Activated CD4-positive, alpha-beta memory T cell treated with anti-CD3 and anti-CD28 coated beads, Interleukin-2, amount 10 ng/mL, durations not matched to agents 7 days and 5 days (primary cell): Measurements from ENCODE around the gene DOCK3. TPM values are rescaled to one million over a fixed set of nuclear protein-coding genes. Genes with fewer than 3 reads are reported as not detected.

Experiments
- CTCF ChIA-PET: fragments of 350-600 bp; sonication (Branson Sonifier 250); formaldehyde crosslinking; loops from one replicate; lab custom pipeline; 2021; ENCODE audit warnings: antibody characterized with exemption, inconsistent platforms; lab: Charles Lee
- POLR2A ChIA-PET: fragments of 350-600 bp; sonication (Branson Sonifier 250); formaldehyde crosslinking; loops from one replicate; lab custom pipeline; 2021; ENCODE audit warnings: antibody characterized with exemption; lab: Charles Lee
- DNase-seq: peaks from one replicate; pipeline ENCODE4 v3.0.0-alpha.2; 2020
- H3K27ac Mint-ChIP-seq: one replicate; pipeline ENCODE4 v1.8.0; 2021; ENCODE audit warnings: mild to moderate bottlenecking, mixed read lengths
- H3K27me3 Mint-ChIP-seq: one replicate; pipeline ENCODE4 v1.8.0; 2021; ENCODE audit warnings: mixed read lengths
- H3K36me3 Mint-ChIP-seq: one replicate; pipeline ENCODE4 v1.8.0; 2021; ENCODE audit warnings: low read depth, mixed read lengths
- H3K4me1 Mint-ChIP-seq: one replicate; pipeline ENCODE4 v1.8.0; 2021; ENCODE audit warnings: mixed read lengths
- H3K4me3 Mint-ChIP-seq: one replicate; pipeline ENCODE4 v1.8.0; 2021; ENCODE audit warnings: mild to moderate bottlenecking, mixed read lengths
- H3K9me3 Mint-ChIP-seq: one replicate; pipeline ENCODE4 v1.8.0; 2021; ENCODE audit warnings: mixed read lengths
- total RNA-seq, 2 experiments: library from RNA; stranded (reverse); gene quantifications; one replicate each; pipeline ENCODE4 v1.2.3, GENCODE V29; 2021

DOCK3 gene
- total RNA-seq, 2 experiments from 2014 or later: 1.6 to 1.7 TPM

DNA sequence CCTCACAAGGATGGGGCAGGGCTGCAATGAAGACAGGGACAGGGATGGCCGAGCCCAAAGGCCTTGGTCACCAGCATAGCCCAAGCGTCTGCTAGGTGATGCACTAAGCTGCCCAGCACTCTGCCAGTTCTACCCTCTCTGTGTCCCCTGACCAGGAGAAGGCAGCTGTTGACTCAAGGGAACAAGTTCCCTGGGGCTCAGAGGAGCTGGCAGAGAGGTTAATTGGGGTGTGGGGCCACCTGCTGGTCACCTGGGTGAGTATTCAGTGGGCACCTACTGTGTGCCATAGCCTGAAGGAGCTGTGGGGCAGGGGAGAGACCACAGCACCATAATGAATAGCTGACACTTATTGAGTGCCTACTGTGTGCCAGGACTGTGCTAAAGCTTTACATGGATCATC lies 22.0 kb upstream of the DOCK3 start:
- peak overlapping the region; percentile 16 for H3K27ac Mint-ChIP-seq
- ChIA-PET POLR2A (interaction anchor here (0.7 to 4.7 kb wide), 10 partner anchors 13 to 83 kb away, joined by 3 to 24 read pairs (median 8); partner anchors contain the start of genes HEMK1 and MAPKAPK3), CTCF (interaction anchor here (0.7 to 3.4 kb wide), 23 partner anchors 8 to 107 kb away, joined by 3 to 57 read pairs (median 5); partner anchors contain the start of genes C3orf18, CISH, HEMK1 and MAPKAPK3)
- peaks cover 10% of the 10 kb centered on the region for H3K36me3 Mint-ChIP-seq
- H3K4me3 Mint-ChIP-seq: no peak overlapping the region
- H3K27me3 Mint-ChIP-seq: no peaks in the 10 kb centered on the region
- peak; percentile 68 for DNase-seq
- no peaks in the 10 kb centered on the region for H3K9me3 Mint-ChIP-seq
- peaks cover 23% of the 10 kb centered on the region for H3K4me1 Mint-ChIP-seq

DNA sequence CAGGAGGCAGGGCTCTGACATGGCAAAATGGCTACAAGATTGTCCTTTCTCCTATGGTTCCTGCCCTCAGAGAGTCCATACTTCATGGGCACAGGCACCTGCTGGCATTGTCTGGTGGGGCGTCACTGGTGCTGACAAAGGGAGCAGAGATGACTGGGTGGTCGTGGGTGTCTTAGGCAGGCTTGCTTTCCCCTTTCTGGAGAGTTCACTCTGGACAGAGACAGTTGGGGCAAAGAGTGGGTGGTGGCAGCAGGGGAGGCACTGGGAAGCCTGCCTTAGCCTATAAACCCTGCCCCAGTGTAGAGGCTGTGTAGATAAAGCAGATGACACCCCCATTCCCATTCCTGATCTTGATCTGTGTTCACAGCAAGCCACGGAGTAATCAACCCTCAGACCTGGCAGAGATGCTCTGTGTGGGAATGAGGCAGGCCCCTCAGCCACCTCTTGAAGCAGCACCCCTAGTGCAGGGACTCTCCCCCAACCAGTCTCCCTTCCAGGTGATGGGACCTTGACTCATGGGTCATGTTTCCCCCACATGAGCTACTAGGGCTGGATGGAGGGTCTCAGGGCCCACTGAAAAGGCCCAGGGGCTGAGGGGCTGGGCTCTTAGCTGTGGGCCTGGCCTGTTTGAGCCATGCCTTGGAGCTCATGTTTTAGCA lies 20.7 kb upstream of the DOCK3 start:
- Mint-ChIP-seq H3K4me3 (no peak overlapping the region), H3K27me3 (no peaks in the 10 kb centered on the region), H3K9me3 (no peaks in the 10 kb centered on the region), H3K4me1 (peaks cover 23% of the 10 kb centered on the region), H3K36me3 (peaks cover 2% of the 10 kb centered on the region), H3K27ac (no peak overlapping the region)
- DNase-seq: no peak
- ChIA-PET POLR2A (interaction anchor here (1.0 to 4.7 kb wide), 7 partner anchors 13 to 313 kb away, joined by 3 to 24 read pairs (median 4); partner anchors contain the start of genes HEMK1, MAPKAPK3 and RASSF1), CTCF (interaction anchor here (0.5 to 3.4 kb wide), 7 partner anchors 14 to 88 kb away, joined by 3 to 57 read pairs (median 6); partner anchors contain the start of genes HEMK1 and MAPKAPK3)

- peak overlapping the region; percentile 27 for H3K27ac Mint-ChIP-seq
- H3K4me1 Mint-ChIP-seq: peaks cover 23% of the 10 kb centered on the region
- no peaks in the 10 kb centered on the region for H3K27me3 Mint-ChIP-seq
- ChIA-PET CTCF (interaction anchor here (0.5 to 1.5 kb wide), 3 partner anchors 20 to 39 kb away, joined by 3 to 10 read pairs (median 4); partner anchors contain the start of gene MAPKAPK3), POLR2A (interaction anchor here (0.7 to 4.7 kb wide), 7 partner anchors 12 to 314 kb away, joined by 3 to 14 read pairs (median 4); partner anchors contain the start of genes HEMK1 and RASSF1)
- H3K9me3 Mint-ChIP-seq: no peaks in the 10 kb centered on the region
- DNase-seq: no peak
- H3K4me3 Mint-ChIP-seq: no peak overlapping the region
- peaks cover 2% of the 10 kb centered on the region for H3K36me3 Mint-ChIP-seq
Observed at GRCh38 chr3:50655009-50655830, 19.5 kb upstream of the DOCK3 start.

- Mint-ChIP-seq H3K27me3 (no peaks in the 10 kb centered on the region), H3K4me1 (peaks cover 23% of the 10 kb centered on the region), H3K4me3 (no peak overlapping the region), H3K9me3 (no peaks in the 10 kb centered on the region), H3K36me3 (peaks cover 2% of the 10 kb centered on the region), H3K27ac (no peak overlapping the region)
- POLR2A ChIA-PET: interaction anchor here (0.9 to 2.2 kb wide), 4 partner anchors 7 to 83 kb away, joined by 3 to 11 read pairs (median 4); partner anchors contain the start of gene MAPKAPK3
- DNase-seq: no peak
- CTCF ChIA-PET: interaction anchor here (1.0 to 1.5 kb wide), 3 partner anchors 19 to 41 kb away, joined by 3 to 5 read pairs (median 4); no protein-coding TSS in a partner anchor
Observed at GRCh38 chr3:50656417-50657195, 18.1 kb upstream of the DOCK3 start.

- DNase-seq: no peak
- POLR2A ChIA-PET: interaction anchor here (0.9 to 2.2 kb wide), 5 partner anchors 8 to 83 kb away, joined by 3 to 11 read pairs (median 4); partner anchors contain the start of gene MAPKAPK3
- no peak overlapping the region for H3K4me3 Mint-ChIP-seq
- H3K27ac Mint-ChIP-seq: no peak overlapping the region
- peaks cover 2% of the 10 kb centered on the region for H3K36me3 Mint-ChIP-seq
- H3K27me3 Mint-ChIP-seq: no peaks in the 10 kb centered on the region
- CTCF ChIA-PET: interaction anchor here (1.0 to 1.5 kb wide), 2 partner anchors 19 to 29 kb away, joined by 3 to 5 read pairs; no protein-coding TSS in a partner anchor
- H3K9me3 Mint-ChIP-seq: no peaks in the 10 kb centered on the region
- H3K4me1 Mint-ChIP-seq: peaks cover 21% of the 10 kb centered on the region
Observed at GRCh38 chr3:50657407-50657806, 17.3 kb upstream of the DOCK3 start.

GRCh38 chr3:50657816-50658215 lies 16.9 kb upstream of the DOCK3 start:
- H3K4me1 Mint-ChIP-seq: peaks cover 21% of the 10 kb centered on the region
- H3K36me3 Mint-ChIP-seq: peaks cover 2% of the 10 kb centered on the region
- POLR2A ChIA-PET: interaction anchor here (0.9 to 2.2 kb wide), 6 partner anchors 8 to 84 kb away, joined by 3 to 11 read pairs (median 4); partner anchors contain the start of gene MAPKAPK3
- no peak for DNase-seq
- H3K27ac Mint-ChIP-seq: no peak overlapping the region
- no peak overlapping the region for H3K4me3 Mint-ChIP-seq
- H3K27me3 Mint-ChIP-seq: no peaks in the 10 kb centered on the region
- CTCF ChIA-PET: interaction anchor here (0.9 to 1.5 kb wide), 3 partner anchors 18 to 44 kb away, joined by 3 to 5 read pairs (median 3); no protein-coding TSS in a partner anchor
- no peaks in the 10 kb centered on the region for H3K9me3 Mint-ChIP-seq

- CTCF ChIA-PET: interaction anchor here (0.9 kb wide), 1 partner anchor 45 kb away, joined by 3 read pairs; no protein-coding TSS in a partner anchor
Observed at GRCh38 chr3:50658416-50658815, 16.3 kb upstream of the DOCK3 start.

GRCh38 chr3:50658831-50659230 lies 15.9 kb upstream of the DOCK3 start:
- Mint-ChIP-seq H3K4me3 (no peak overlapping the region), H3K4me1 (peaks cover 14% of the 10 kb centered on the region), H3K9me3 (no peaks in the 10 kb centered on the region), H3K27me3 (no peaks in the 10 kb centered on the region), H3K27ac (no peak overlapping the region), H3K36me3 (no peaks in the 10 kb centered on the region)
- no peak for DNase-seq
- ChIA-PET CTCF (interaction anchor here (0.7 to 0.9 kb wide), 2 partner anchors 45 to 1393 kb away, joined by 3 to 5 read pairs; no protein-coding TSS in a partner anchor), POLR2A (interaction anchor here (0.9 kb wide), 1 partner anchor 46 kb away, joined by 3 read pairs; no protein-coding TSS in a partner anchor)

More at GRCh38 chr3:50658416-50658815, 16.3 kb upstream of the DOCK3 start:
- Mint-ChIP-seq H3K27me3 (no peaks in the 10 kb centered on the region), H3K4me3 (no peak overlapping the region), H3K4me1 (peaks cover 18% of the 10 kb centered on the region), H3K27ac (no peak overlapping the region), H3K9me3 (no peaks in the 10 kb centered on the region), H3K36me3 (no peaks in the 10 kb centered on the region)
- POLR2A ChIA-PET: interaction anchor here (0.9 to 2.2 kb wide), 4 partner anchors 9 to 45 kb away, joined by 3 to 11 read pairs (median 4); partner anchors contain the start of gene MAPKAPK3
- DNase-seq: no peak

DNA sequence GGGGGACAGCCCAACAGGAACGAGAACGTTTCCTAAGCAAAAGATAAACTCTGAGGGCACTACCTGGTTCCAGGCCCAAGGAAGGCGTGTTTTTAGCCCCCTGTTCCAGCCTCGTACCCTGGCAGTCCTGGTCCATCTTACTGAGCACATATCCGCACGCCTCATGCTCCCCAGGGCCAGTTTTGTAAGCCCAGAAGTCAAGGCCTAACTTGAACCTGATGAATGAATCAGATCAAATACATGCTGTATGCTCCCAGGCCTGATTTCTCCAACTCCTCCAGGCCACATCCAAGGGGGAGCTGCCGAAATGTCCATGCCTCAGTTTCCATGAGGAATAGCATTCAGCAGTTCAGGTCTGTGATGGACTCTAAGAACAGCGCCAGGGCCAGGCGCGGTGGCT lies 14.3 kb upstream of the DOCK3 start:
- Mint-ChIP-seq H3K27ac (no peak overlapping the region), H3K27me3 (no peaks in the 10 kb centered on the region), H3K4me3 (no peak overlapping the region), H3K4me1 (peaks cover 7% of the 10 kb centered on the region), H3K9me3 (no peaks in the 10 kb centered on the region), H3K36me3 (no peaks in the 10 kb centered on the region)
- ChIA-PET CTCF (interaction anchor here (2.0 kb wide), 1 partner anchor 45 kb away, joined by 6 read pairs; no protein-coding TSS in a partner anchor), POLR2A (interaction anchor here (0.9 kb wide), 1 partner anchor 9 kb away, joined by 3 read pairs; no protein-coding TSS in a partner anchor)
- DNase-seq: no peak

DNA sequence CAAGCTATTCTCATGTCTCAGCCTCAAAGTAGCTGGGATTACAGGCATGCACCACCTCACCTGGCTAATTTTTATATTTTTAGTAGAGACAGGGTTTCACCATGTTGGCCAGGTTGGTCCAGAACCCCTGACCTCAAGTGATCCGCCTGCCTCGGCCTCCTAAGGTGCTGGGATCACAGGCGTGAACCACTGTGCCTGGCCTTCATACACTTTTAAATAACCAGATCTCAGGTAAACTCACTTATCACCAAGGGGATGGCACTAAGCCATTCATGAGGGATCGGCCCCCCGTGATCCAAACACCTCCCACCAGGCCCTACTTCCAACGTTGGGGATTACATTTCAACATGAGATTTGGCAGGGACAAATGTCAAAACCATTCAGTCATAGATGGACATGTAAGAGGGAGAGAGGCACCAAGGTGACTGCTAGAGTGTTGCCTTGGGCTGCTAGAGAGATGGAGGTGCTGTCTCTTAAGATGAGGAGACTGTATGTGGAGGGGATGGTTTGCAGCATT lies 13.3 kb upstream of the DOCK3 start:
- no peak overlapping the region for H3K27ac Mint-ChIP-seq
- peaks cover 9% of the 10 kb centered on the region for H3K4me1 Mint-ChIP-seq
- DNase-seq: peak; percentile 12
- ChIA-PET CTCF (interaction anchor here (2.0 kb wide), 1 partner anchor 46 kb away, joined by 6 read pairs; no protein-coding TSS in a partner anchor), POLR2A (interaction anchor here (0.7 to 2.2 kb wide), 3 partner anchors 10 to 89 kb away, joined by 3 to 4 read pairs (median 3); no protein-coding TSS in a partner anchor)
- H3K9me3 Mint-ChIP-seq: no peaks in the 10 kb centered on the region
- H3K27me3 Mint-ChIP-seq: no peaks in the 10 kb centered on the region
- H3K4me3 Mint-ChIP-seq: no peak overlapping the region
- no peaks in the 10 kb centered on the region for H3K36me3 Mint-ChIP-seq

- Mint-ChIP-seq H3K4me1 (peaks cover 9% of the 10 kb centered on the region), H3K9me3 (no peaks in the 10 kb centered on the region), H3K36me3 (no peaks in the 10 kb centered on the region), H3K4me3 (no peak overlapping the region), H3K27ac (no peak overlapping the region), H3K27me3 (no peaks in the 10 kb centered on the region)
- ChIA-PET POLR2A (interaction anchor here (0.8 to 2.2 kb wide), 3 partner anchors 11 to 89 kb away, joined by 3 to 4 read pairs (median 3); partner anchors contain the start of gene DOCK3), CTCF (interaction anchor here (0.7 kb wide), 1 partner anchor 11 kb away, joined by 3 read pairs; no protein-coding TSS in a partner anchor)
- no peak for DNase-seq
Observed at GRCh38 chr3:50662408-50662807, 12.3 kb upstream of the DOCK3 start.
